ENCODE results near the gene KIF25.

GRCh38 chr6:168055696-168056489 lies 58.4 kb downstream of the KIF25 start:
- TF ChIP-seq POLR2AphosphoS5 (IDR thresholded peaks at IDR 0.05; ENCODE audit: low read depth, low read length): no peak
- no peak for TF ChIP-seq SIN3A (IDR thresholded peaks at IDR 0.05; ENCODE audit: borderline replicate concordance, insufficient read depth, low read length)

Data from PFSK-1 (cell line).